H9 (cell line): Measurements from ENCODE around the gene HMGN2. TPM values are rescaled to one million over a fixed set of nuclear protein-coding genes. Genes with fewer than 3 reads are reported as not detected.

Source experiments
- DNase-seq: peaks from one replicate; pipeline ENCODE4 v3.0.0-alpha.2; 2017
- H2AFZ ChIP-seq: one replicate; pipeline ENCODE4 v1.6.1; 2013; ENCODE audit warnings: mild to moderate bottlenecking, low read length, control low read depth, moderate library complexity
- H2AK5ac ChIP-seq: 2 replicates; pipeline ENCODE4 v1.6.1; 2013; ENCODE audit warnings: low read length, control low read depth, mixed read lengths; ENCODE audit not compliant: insufficient read length
- H2BK120ac ChIP-seq: one replicate; pipeline ENCODE4 v1.6.1; 2013; ENCODE audit warnings: low read depth, mild to moderate bottlenecking, low read length, control low read depth, inconsistent platforms; ENCODE audit not compliant: poor library complexity, severe bottlenecking
- H2BK12ac ChIP-seq: 2 replicates; pipeline ENCODE4 v1.6.1; 2013; ENCODE audit warnings: low read length, control low read depth, mixed read lengths, low read depth; ENCODE audit not compliant: insufficient read length
- H2BK15ac ChIP-seq: 2 replicates; pipeline ENCODE4 v1.6.1; 2013; ENCODE audit warnings: low read depth, low read length, control low read depth
- H2BK20ac ChIP-seq: one replicate; pipeline ENCODE4 v1.6.1; 2013; ENCODE audit warnings: low read depth, mild to moderate bottlenecking, low read length, control low read depth, inconsistent platforms; ENCODE audit not compliant: poor library complexity, severe bottlenecking
- H2BK5ac ChIP-seq: 2 replicates; pipeline ENCODE4 v1.6.1; 2013; ENCODE audit warnings: low read length, control low read depth, mixed read lengths; ENCODE audit not compliant: insufficient read length
- H3K14ac ChIP-seq: 2 replicates; pipeline ENCODE4 v1.6.1; 2013; ENCODE audit warnings: low read length, control low read depth; ENCODE audit not compliant: insufficient read depth
- H3K18ac ChIP-seq: 2 replicates; pipeline ENCODE4 v1.6.1; 2013; ENCODE audit warnings: low read depth, mild to moderate bottlenecking, mixed read lengths, low read length, control low read depth; ENCODE audit not compliant: insufficient read length
- H3K23ac ChIP-seq: 2 replicates; pipeline ENCODE4 v1.6.1; 2013; ENCODE audit warnings: low read length, control low read depth, mixed read lengths, low read depth; ENCODE audit not compliant: insufficient read length
- H3K23me2 ChIP-seq: 2 replicates; pipeline ENCODE4 v1.6.1; 2013; ENCODE audit warnings: low read depth, mild to moderate bottlenecking, mixed read lengths, low read length, control low read depth; ENCODE audit not compliant: insufficient read length, poor library complexity, severe bottlenecking
- H3K27ac ChIP-seq: 2 replicates; pipeline ENCODE4 v1.5.1; 2013; ENCODE audit warnings: low read length, control low read depth, mixed read lengths, low read depth; ENCODE audit not compliant: insufficient read length
- H3K27me3 ChIP-seq: 2 replicates; pipeline ENCODE4 v1.6.1; 2013; ENCODE audit warnings: low read length, control low read depth, inconsistent platforms; ENCODE audit not compliant: insufficient read depth
- H3K4ac ChIP-seq: 2 replicates; pipeline ENCODE4 v1.6.1; 2013; ENCODE audit warnings: low read depth, mild to moderate bottlenecking, control low read depth, inconsistent platforms, low read length, moderate library complexity
- H3K4me1 ChIP-seq: 2 replicates; pipeline ENCODE4 v1.6.1; 2013; ENCODE audit warnings: low read length, control low read depth, inconsistent platforms; ENCODE audit not compliant: insufficient read depth
- H3K4me2 ChIP-seq: 2 replicates; pipeline ENCODE4 v1.6.1; 2013; ENCODE audit warnings: low read length, control low read depth, mixed read lengths; ENCODE audit not compliant: insufficient read length, insufficient read depth
- H3K56ac ChIP-seq: 2 replicates; pipeline ENCODE4 v1.6.1; 2013; ENCODE audit warnings: low read depth, mild to moderate bottlenecking, mixed read lengths, low read length, control low read depth; ENCODE audit not compliant: insufficient read length
- H3K79me1 ChIP-seq: 2 replicates; pipeline ENCODE4 v1.6.1; 2013; ENCODE audit warnings: low read depth, mild to moderate bottlenecking, moderate library complexity, low read length, control low read depth, inconsistent platforms; ENCODE audit not compliant: insufficient read depth, poor library complexity, severe bottlenecking
- H3K79me2 ChIP-seq: 2 replicates; pipeline ENCODE4 v1.6.1; 2013; ENCODE audit warnings: low read length, control low read depth, inconsistent platforms; ENCODE audit not compliant: insufficient read depth
- H3K9ac ChIP-seq: 2 replicates; pipeline ENCODE4 v1.6.1; 2013; ENCODE audit warnings: low read length, control low read depth, mixed read lengths; ENCODE audit not compliant: insufficient read length; ENCODE audit errors: extremely low read depth
- H3K9me3 ChIP-seq: one replicate; pipeline ENCODE4 v1.6.1; 2013; ENCODE audit warnings: low read depth, low read length, inconsistent platforms; ENCODE audit not compliant: control insufficient read depth
- H3T11ph ChIP-seq: one replicate; pipeline ENCODE4 v1.6.1; 2013; ENCODE audit warnings: mild to moderate bottlenecking, low read length, control low read depth, inconsistent platforms
- H4K20me1 ChIP-seq: one replicate; pipeline ENCODE4 v1.6.1; 2013; ENCODE audit not compliant: control insufficient read depth, insufficient read length, insufficient read depth
- H4K5ac ChIP-seq: 2 replicates; pipeline ENCODE4 v1.6.1; 2013; ENCODE audit warnings: low read depth, mild to moderate bottlenecking, mixed read lengths, low read length, control low read depth; ENCODE audit not compliant: insufficient read length
- H4K8ac ChIP-seq: replicated peaks from 2 replicates; pipeline ENCODE4 v1.6.1; 2013; ENCODE audit warnings: low read length, control low read depth, mixed read lengths, low read depth; ENCODE audit not compliant: insufficient read length
- H4K91ac ChIP-seq: 2 replicates; pipeline ENCODE4 v1.6.1; 2013; ENCODE audit warnings: low read depth, mild to moderate bottlenecking, moderate library complexity, mixed read lengths, low read length, control low read depth; ENCODE audit not compliant: insufficient read length
- H3K27ac Mint-ChIP-seq, 3 experiments: 2 replicates in 2 of 3; 3 replicates in 1 of 3; pipeline ENCODE4 v1.8.0; 2020 to 2021; ENCODE audit warnings: mixed read lengths in 3 of 3, mild to moderate bottlenecking in 1 of 3, moderate library complexity in 1 of 3
- H3K27me3 Mint-ChIP-seq: 2 replicates; pipeline ENCODE4 v1.8.0; 2021; ENCODE audit warnings: low read depth, mild to moderate bottlenecking, moderate library complexity, mixed read lengths
- H3K36me3 Mint-ChIP-seq, 3 experiments: 2 replicates in 2 of 3; 3 replicates in 1 of 3; pipeline ENCODE4 v1.8.0; 2020 to 2021; ENCODE audit warnings: low read depth in 3 of 3, mixed read lengths in 3 of 3; ENCODE audit not compliant: insufficient read depth in 1 of 3
- H3K4me1 Mint-ChIP-seq, 2 experiments: 2 replicates each; pipeline ENCODE4 v1.8.0; 2020; ENCODE audit warnings: mixed read lengths in 2 of 2
- H3K4me3 Mint-ChIP-seq, 2 experiments: 2 replicates in 1 of 2; 3 replicates in 1 of 2; pipeline ENCODE4 v1.8.0; 2020 to 2021; ENCODE audit warnings: mild to moderate bottlenecking in 2 of 2, mixed read lengths in 2 of 2, moderate library complexity in 1 of 2
- H3K9me3 Mint-ChIP-seq, 2 experiments: 2 replicates in 1 of 2; 3 replicates in 1 of 2; pipeline ENCODE4 v1.8.0; 2020; ENCODE audit warnings: mild to moderate bottlenecking in 2 of 2, mixed read lengths in 2 of 2, moderate library complexity in 1 of 2
- WGBS: extraction: QIAGEN DNeasy Blood & Tissue Kit; methylation state at CpG from one replicate; pipeline ENCODE4 v1.1.7; 2013; ENCODE audit warnings: missing lambda C conversion rate, low lambda C conversion rate, mixed read lengths; ENCODE audit not compliant: insufficient read length; ENCODE audit errors: extremely low coverage; 5-methylcytosine and 5-hydroxymethylcytosine counted together
- total RNA-seq: library from RNA; stranded (reverse); gene quantifications from 2 replicates; pipeline ENCODE4 v1.2.1, GENCODE V29; 2021
- TF ChIP-seq, protein P1 (sequence below): fragments of 200-600 bp; sonication (generic); conservative IDR thresholded peaks from 3 replicates; pipeline ENCODE4 v1.8.0; 2021; ENCODE audit warnings: antibody characterized with exemption, mild to moderate bottlenecking

Gene HMGN2
- total RNA-seq, 1 experiment from 2014 or later, result 622 TPM

DNA sequence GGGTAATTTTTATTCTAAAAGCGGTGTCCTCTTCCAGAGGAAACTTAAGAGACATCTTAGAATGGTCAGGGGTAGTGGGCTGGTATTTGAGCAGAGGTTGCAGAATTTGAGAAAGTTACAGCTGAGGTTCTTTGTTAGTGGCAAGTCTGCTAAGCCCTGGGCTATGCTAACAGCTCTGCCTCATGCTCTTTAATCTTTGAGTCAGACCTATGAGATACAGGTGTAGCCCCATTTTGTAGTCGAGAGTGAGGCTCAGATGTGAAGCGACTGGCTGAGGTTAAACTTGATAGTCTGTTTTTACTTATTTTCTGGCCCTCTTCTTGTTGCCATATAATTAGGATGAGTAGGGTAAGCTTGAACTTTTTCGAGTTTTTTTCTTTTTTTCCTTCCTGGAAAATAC, 4.7 kb downstream of the HMGN2 start:
- H4K20me1 ChIP-seq, result no peaks in the 10 kb centered on the region
- Mint-ChIP-seq H3K27me3 (no peaks in the 10 kb centered on the region; the same call in 1 of the 2 replicates), H3K36me3 (peaks cover 41 to 58% (median 53%) of the 10 kb centered on the region in 3 experiments; a peak in 6 of 7 replicates), H3K4me3 (no peak overlapping the region), H3K9me3 (no peaks in the 10 kb centered on the region), H3K4me1 (peaks cover 6 to 19% of the 10 kb centered on the region in 2 experiments; a peak in 3 of 4 replicates), H3K27ac (peak overlapping the region in 1 of 3 experiments; percentile 84; a peak in 2 of 7 replicates)
- no peak overlapping the region for H3K4ac ChIP-seq
- no peak overlapping the region for H3K4me2 ChIP-seq
- H3K14ac ChIP-seq, result no peak overlapping the region
- DNase-seq, result no peak
- H2BK20ac ChIP-seq, result no peak overlapping the region
- no peak overlapping the region for H3T11ph ChIP-seq
- no CpG with 5 or more reads among the region's 4 CpGs for WGBS
- no peak overlapping the region for H4K5ac ChIP-seq
- no peak overlapping the region for H4K91ac ChIP-seq
- no peak overlapping the region for H2AFZ ChIP-seq
- H3K4me1 ChIP-seq, result no peaks in the 10 kb centered on the region; the same call in 1 of the 2 replicates
- no peak overlapping the region for H2BK5ac ChIP-seq
- H3K56ac ChIP-seq, result no peak overlapping the region
- H3K27me3 ChIP-seq, result no peaks in the 10 kb centered on the region
- no peak overlapping the region for H4K8ac ChIP-seq
- H3K23me2 ChIP-seq, result peaks cover 1% of the 10 kb centered on the region
- TF ChIP-seq, protein P1, sequence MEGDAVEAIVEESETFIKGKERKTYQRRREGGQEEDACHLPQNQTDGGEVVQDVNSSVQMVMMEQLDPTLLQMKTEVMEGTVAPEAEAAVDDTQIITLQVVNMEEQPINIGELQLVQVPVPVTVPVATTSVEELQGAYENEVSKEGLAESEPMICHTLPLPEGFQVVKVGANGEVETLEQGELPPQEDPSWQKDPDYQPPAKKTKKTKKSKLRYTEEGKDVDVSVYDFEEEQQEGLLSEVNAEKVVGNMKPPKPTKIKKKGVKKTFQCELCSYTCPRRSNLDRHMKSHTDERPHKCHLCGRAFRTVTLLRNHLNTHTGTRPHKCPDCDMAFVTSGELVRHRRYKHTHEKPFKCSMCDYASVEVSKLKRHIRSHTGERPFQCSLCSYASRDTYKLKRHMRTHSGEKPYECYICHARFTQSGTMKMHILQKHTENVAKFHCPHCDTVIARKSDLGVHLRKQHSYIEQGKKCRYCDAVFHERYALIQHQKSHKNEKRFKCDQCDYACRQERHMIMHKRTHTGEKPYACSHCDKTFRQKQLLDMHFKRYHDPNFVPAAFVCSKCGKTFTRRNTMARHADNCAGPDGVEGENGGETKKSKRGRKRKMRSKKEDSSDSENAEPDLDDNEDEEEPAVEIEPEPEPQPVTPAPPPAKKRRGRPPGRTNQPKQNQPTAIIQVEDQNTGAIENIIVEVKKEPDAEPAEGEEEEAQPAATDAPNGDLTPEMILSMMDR, result no peak
- no peak overlapping the region for H2AK5ac ChIP-seq
- no peak overlapping the region for H3K9ac ChIP-seq
- H3K79me1 ChIP-seq, result no peaks in the 10 kb centered on the region
- no peak overlapping the region for H3K27ac ChIP-seq
- no peak overlapping the region for H2BK12ac ChIP-seq
- no peaks in the 10 kb centered on the region for H3K9me3 ChIP-seq
- H3K18ac ChIP-seq, result no peak overlapping the region
- H3K23ac ChIP-seq, result no peak overlapping the region
- H2BK15ac ChIP-seq, result no peak overlapping the region
- no peak overlapping the region for H2BK120ac ChIP-seq
- H3K79me2 ChIP-seq, result peaks cover 4% of the 10 kb centered on the region; the same call in 1 of the 2 replicates
